Neural cell (in vitro differentiated cells): ENCODE measurements around the gene RGS3. TPM values are rescaled to one million over a fixed set of nuclear protein-coding genes. Genes with fewer than 3 reads are reported as not detected.

Experiments used
- H2AFZ ChIP-seq: fragments of 200-600, 300-800 bp; sonication (generic), shearing (Covaris generic); 2 replicates; pipeline ENCODE4 v1.6.0; 2014; ENCODE audit warnings: low read depth, mild to moderate bottlenecking, antibody characterized with exemption, low read length, moderate library complexity
- H3F3A ChIP-seq: fragments of 200-600 bp; shearing (Covaris generic); 2 replicates; pipeline ENCODE4 v1.6.1; 2016; ENCODE audit warnings: mild to moderate bottlenecking, moderate library complexity, mixed read lengths, antibody characterized with exemption, low read length; ENCODE audit not compliant: insufficient read depth, poor library complexity, severe bottlenecking
- H3K27ac ChIP-seq: fragments of 200-600, 300-800 bp; sonication (generic), shearing (Covaris generic); 2 replicates; pipeline ENCODE4 v1.5.1; 2014; ENCODE audit warnings: mild to moderate bottlenecking, low read length, moderate library complexity
- H3K27me3 ChIP-seq: fragments of 300-800, 200-600 bp; sonication (generic), shearing (Covaris generic); 2 replicates; pipeline ENCODE4 v1.6.0; 2014; ENCODE audit warnings: mild to moderate bottlenecking, low read depth, low read length, moderate library complexity; ENCODE audit not compliant: insufficient read depth
- H3K36me3 ChIP-seq: fragments of 300-800, 200-600 bp; sonication (generic), shearing (Covaris generic); 2 replicates; pipeline ENCODE4 v1.5.1; 2014; ENCODE audit warnings: mild to moderate bottlenecking, antibody characterized with exemption, low read length, moderate library complexity; ENCODE audit not compliant: insufficient read depth
- H3K4me2 ChIP-seq: fragments of 300-800, 200-600 bp; sonication (generic), shearing (Covaris generic); 2 replicates; pipeline ENCODE4 v1.6.0; 2014; ENCODE audit warnings: mild to moderate bottlenecking, low read length
- H3K4me3 ChIP-seq: fragments of 300-800, 200-600 bp; sonication (generic), shearing (Covaris generic); 2 replicates; pipeline ENCODE4 v1.5.1; 2014; ENCODE audit warnings: mild to moderate bottlenecking, low read length, moderate library complexity
- H3K79me2 ChIP-seq: fragments of 200-600 bp; shearing (Covaris generic); replicated peaks from 2 replicates; pipeline ENCODE4 v1.6.0; 2014; ENCODE audit warnings: mild to moderate bottlenecking, low read length, moderate library complexity; ENCODE audit not compliant: insufficient read depth
- H3K9ac ChIP-seq: fragments of 300-800, 200-600 bp; sonication (generic), shearing (Covaris generic); 2 replicates; pipeline ENCODE4 v1.6.1; 2016; ENCODE audit warnings: mild to moderate bottlenecking, low read length, mixed read lengths
- H3K9me2 ChIP-seq: fragments of 200-600 bp; shearing (Covaris generic); 2 replicates; pipeline ENCODE4 v1.6.1; 2016; ENCODE audit warnings: mild to moderate bottlenecking, low read length, mixed read lengths; ENCODE audit not compliant: insufficient read depth
- H3K9me3 ChIP-seq: fragments of 200-600, 300-800 bp; sonication (generic), shearing (Covaris generic); 2 replicates; pipeline ENCODE4 v1.6.1; 2016; ENCODE audit warnings: mild to moderate bottlenecking, mixed run types, low read length, moderate library complexity, mixed read lengths
- H4K20me1 ChIP-seq: fragments of 200-600 bp; shearing (Covaris generic); 2 replicates; pipeline ENCODE4 v1.6.1; 2016; ENCODE audit warnings: mild to moderate bottlenecking, mixed run types; ENCODE audit not compliant: insufficient read depth
- CTCF ChIP-seq: fragments of 450-650 bp; IDR thresholded peaks from 2 replicates; pipeline ENCODE4 v1.5.1; 2014; ENCODE audit warnings: antibody characterized with exemption, mild to moderate bottlenecking, moderate library complexity; ENCODE audit not compliant: poor library complexity, severe bottlenecking
- EP300 ChIP-seq: fragments of 450-650 bp; conservative IDR thresholded peaks from 2 replicates; pipeline ENCODE4 v1.6.1; 2014; ENCODE audit warnings: antibody characterized with exemption, mild to moderate bottlenecking, moderate library complexity; ENCODE audit not compliant: poor library complexity, severe bottlenecking
- EZH2 ChIP-seq: fragments of 200-600, 300-800 bp; shearing (Covaris generic), sonication (generic); IDR thresholded peaks from 2 replicates; pipeline ENCODE4 v1.6.1; 2014; ENCODE audit warnings: antibody characterized with exemption, low read length, borderline replicate concordance, mild to moderate bottlenecking; ENCODE audit not compliant: insufficient read depth, poor library complexity, severe bottlenecking
- MXI1 ChIP-seq: fragments of 450-650 bp; conservative IDR thresholded peaks from 2 replicates; pipeline ENCODE4 v1.6.1; 2014; ENCODE audit warnings: antibody characterized with exemption, mild to moderate bottlenecking; ENCODE audit not compliant: poor library complexity, severe bottlenecking
- POLR2AphosphoS5 ChIP-seq: IDR thresholded peaks from 2 replicates; pipeline ENCODE4 v1.6.1; 2012
- RAD21 ChIP-seq: fragments of 450-650 bp; conservative IDR thresholded peaks from 2 replicates; pipeline ENCODE4 v1.6.1; 2014; ENCODE audit warnings: antibody characterized with exemption, mild to moderate bottlenecking, moderate library complexity
- REST ChIP-seq: IDR thresholded peaks from 2 replicates; pipeline ENCODE4 v1.6.1; 2012; ENCODE audit warnings: borderline replicate concordance
- SMC3 ChIP-seq: fragments of 450-650 bp; conservative IDR thresholded peaks from 2 replicates; pipeline ENCODE4 v1.6.1; 2014; ENCODE audit warnings: antibody characterized with exemption, mild to moderate bottlenecking, moderate library complexity; ENCODE audit not compliant: poor library complexity
- TAF1 ChIP-seq: IDR thresholded peaks from 2 replicates; pipeline ENCODE4 v1.6.1; 2012; ENCODE audit warnings: low read depth
- polyA plus RNA-seq: library from polyadenylated mRNA; depleted of rRNA; stranded (reverse); fragments of >200 nt; gene quantifications from 2 replicates; pipeline ENCODE4 v1.2.3, GENCODE V29; 2014

RGS3 gene
- polyA plus RNA-seq, 1 donor from 2014 or later: 25.3 TPM

- H3K9me3 ChIP-seq: no peaks in the 10 kb centered on the region
- no peaks in the 10 kb centered on the region for H3K27me3 ChIP-seq
- H3K4me3 ChIP-seq: no peak overlapping the region
- no peaks in the 10 kb centered on the region for H3K9me2 ChIP-seq
- H4K20me1 ChIP-seq: no peaks in the 10 kb centered on the region
- H3K9ac ChIP-seq: no peak overlapping the region
- H3K79me2 ChIP-seq: no peaks in the 10 kb centered on the region
- no peak overlapping the region for H2AFZ ChIP-seq
- no peak for TF ChIP-seq MXI1
- no peak for TF ChIP-seq SMC3
- TF ChIP-seq CTCF: no peak
- no peak for TF ChIP-seq POLR2AphosphoS5
- TF ChIP-seq EP300: no peak
- no peak for TF ChIP-seq RAD21
- no peak for TF ChIP-seq EZH2
- no peak for TF ChIP-seq TAF1
- TF ChIP-seq REST: no peak
- no peaks in the 10 kb centered on the region for H3K36me3 ChIP-seq
- H3K4me2 ChIP-seq: no peak overlapping the region
- no peaks in the 10 kb centered on the region for H3F3A ChIP-seq
- H3K27ac ChIP-seq: no peak overlapping the region
Observed at GRCh38 chr9:113475992-113476391, 12.5 kb downstream of the RGS3 start.

GRCh38 chr9:113476511-113476916 lies 13.0 kb downstream of the RGS3 start:
- TF ChIP-seq EZH2 (no peak), RAD21 (no peak), EP300 (no peak), CTCF (no peak), TAF1 (no peak), SMC3 (no peak), REST (no peak), POLR2AphosphoS5 (no peak)
- Histone ChIP-seq H3K9me2 (no peaks in the 10 kb centered on the region), H3K9ac (no peak overlapping the region), H3K4me2 (no peak overlapping the region), H3F3A (no peaks in the 10 kb centered on the region), H3K36me3 (no peaks in the 10 kb centered on the region), H3K27me3 (no peaks in the 10 kb centered on the region), H2AFZ (no peak overlapping the region), H3K9me3 (no peaks in the 10 kb centered on the region), H3K4me3 (no peak overlapping the region), H4K20me1 (no peaks in the 10 kb centered on the region), H3K27ac (no peak overlapping the region), H3K79me2 (no peaks in the 10 kb centered on the region)
